Measurements from ENCODE around the gene IL10RA. TPM values are rescaled to one million over a fixed set of nuclear protein-coding genes. Genes with fewer than 3 reads are reported as not detected.

Gene IL10RA
- total and polyA plus RNA-seq, 2 of the 4 experiments (the other 2 are of a cell fraction) = 0.12 TPM; not detected in 1

GRCh38 chr11:118017111-118017510, 30.9 kb downstream of the IL10RA start:
- no peak overlapping the region for H3K4me3 ChIP-seq (ENCODE audit: insufficient read depth, low read depth, low read length)
- ATAC-seq (ENCODE audit: low read depth) (no peak), DNase-seq (no peak)
- intact Hi-C loops (cut with micrococcal nuclease) (no loop called here), in situ Hi-C loops (cut with MboI; ENCODE audit: low sequenced_read_pairs) (no loop called here), dilution Hi-C loops (cut with HindIII; ENCODE audit: low sequenced_read_pairs, unreplicated experiment) (no loop called here)
- H4K5ac ChIP-seq (ENCODE audit: low read depth, low read length) = no peak overlapping the region
- CTCF ChIA-PET = no interaction called here
- no peaks in the 10 kb centered on the region for H3K9me3 ChIP-seq (ENCODE audit: control insufficient read depth, insufficient read depth, low read length)
- no peak overlapping the region for H2BK5ac ChIP-seq (ENCODE audit: low read depth, low read length, poor library complexity, severe bottlenecking)
- H2AK9ac ChIP-seq (replicated peaks; ENCODE audit: low read depth, low read length, poor library complexity) = no peak overlapping the region
- H2BK120ac ChIP-seq (ENCODE audit: low read depth, low read length) = no peak overlapping the region
- no peak overlapping the region for H3K18ac ChIP-seq (ENCODE audit: low read depth, low read length)
- no peaks in the 10 kb centered on the region for H3K9me1 ChIP-seq (ENCODE audit: insufficient read depth, low read length)
- no peaks in the 10 kb centered on the region for H3K27me3 ChIP-seq (ENCODE audit: control insufficient read depth, insufficient read depth, low read length)
- H3K23ac ChIP-seq (ENCODE audit: low read depth, low read length) = no peak overlapping the region
- no peak overlapping the region for H4K8ac ChIP-seq (ENCODE audit: low read depth in 2 of 2, low read length in 2 of 2)
- H3K14ac ChIP-seq (replicated peaks; ENCODE audit: low read depth, low read length) = no peak overlapping the region
- H2AFZ ChIP-seq (replicated peaks; ENCODE audit: low read length, poor library complexity) = no peak overlapping the region
- POLR2A ChIA-PET (ENCODE audit: unreplicated experiment) = no interaction called here
- no peak overlapping the region for H3K9ac ChIP-seq (ENCODE audit: low read depth, low read length)
- H2BK20ac ChIP-seq (ENCODE audit: low read depth, low read length) = no peak overlapping the region
- no peak overlapping the region for H3K56ac ChIP-seq (ENCODE audit: extremely low read depth, insufficient read depth, low read length)
- H2BK15ac ChIP-seq (ENCODE audit: low read depth, low read length) = no peak overlapping the region
- H3K4me1 ChIP-seq (ENCODE audit: control insufficient read depth, insufficient read depth, low read length) = no peaks in the 10 kb centered on the region
- no TSS peak for BruUV-seq (replicated peaks)
- no peak overlapping the region for H3K4ac ChIP-seq (ENCODE audit: low read depth, low read length)
- H3K4me2 ChIP-seq (ENCODE audit: low read depth, low read length) = no peak overlapping the region
- no peaks in the 10 kb centered on the region for H3K36me3 ChIP-seq (ENCODE audit: control insufficient read depth, insufficient read depth, low read length)
- no peaks in the 10 kb centered on the region for H4K20me1 ChIP-seq (ENCODE audit: insufficient read depth, low read length)
- TF ChIP-seq RCOR1 (IDR thresholded peaks at IDR 0.05; ENCODE audit: insufficient replicate concordance, low read length) = no peak
- TF ChIP-seq SMC3 (IDR thresholded peaks at IDR 0.05; ENCODE audit: low read depth, low read length) = no peak
- TF ChIP-seq FOS (IDR thresholded peaks at IDR 0.05; ENCODE audit: low read depth, low read length) = no peak
- no peak for TF ChIP-seq POLR2A (IDR thresholded peaks at IDR 0.05; ENCODE audit: low read depth, low read length)
- TF ChIP-seq NFE2L2 (IDR thresholded peaks at IDR 0.05; ENCODE audit: low read depth, low read length) = no peak
- no peak for TF ChIP-seq RFX5 (IDR thresholded peaks at IDR 0.05; ENCODE audit: low read depth, low read length)
- no peak for TF ChIP-seq BHLHE40 (IDR thresholded peaks at IDR 0.05; ENCODE audit: low read depth, low read length)
- TF ChIP-seq ELK1 (IDR thresholded peaks at IDR 0.05; ENCODE audit: borderline replicate concordance, low read depth, low read length) = no peak
- TF ChIP-seq CEBPB (IDR thresholded peaks at IDR 0.05; ENCODE audit: low read depth, low read length) = no peak
- no peak for TF ChIP-seq MAFK (IDR thresholded peaks at IDR 0.05; ENCODE audit: low read depth, low read length)
- TF ChIP-seq USF2 (IDR thresholded peaks at IDR 0.05; ENCODE audit: low read depth, low read length) = no peak
- no peak for TF ChIP-seq CHD1 (IDR thresholded peaks at IDR 0.05; ENCODE audit: low read depth, low read length)
- no peak overlapping the region for H4K91ac ChIP-seq (ENCODE audit: insufficient read depth, low read depth, low read length)
- H3K79me1 ChIP-seq (ENCODE audit: low read depth in 1 of 2, low read length in 2 of 2) = no peaks in the 10 kb centered on the region
- 0% methylated on average over 1 of the region's 3 CpGs; no CpG with 5 or more reads in 1 of the 2 experiments for WGBS, 2 experiments (ENCODE audit: extremely low coverage in 2 of 2, insufficient read length in 1 of 2)
- no peak overlapping the region for H2AK5ac ChIP-seq (ENCODE audit: low read depth, low read length)
- no peak overlapping the region for H3K27ac ChIP-seq (ENCODE audit: insufficient read depth, low read length)
